Hippocampal formation (tissue), 2 donors: ENCODE data around the gene CD164.
"Not testable (repeated sequence)": the region's sequence is repeated elsewhere in the genome, so short reads cannot be mapped to it uniquely, and the experiment has no call there.

Experiments used
- DNase-seq, 2 donors: peaks; one replicate each; lab custom pipeline; 2025; lab: John Stamatoyannopoulos, UW

CD164 gene

GRCh38 chr6:109374326-109374892 lies 7.9 kb downstream of the CD164 start:
- no peak for DNase-seq

- DNase-seq: no peak
These were observed 8.5 kb downstream of the CD164 start for GRCh38 chr6:109373762-109374161.

GRCh38 chr6:109373331-109373730 lies 8.9 kb downstream of the CD164 start:
- DNase-seq: no peak

- DNase-seq: no peak
These were observed 10.1 kb downstream of the CD164 start for GRCh38 chr6:109372130-109372529.

- no peak for DNase-seq
These were observed 11.5 kb downstream of the CD164 start for GRCh38 chr6:109370792-109371191.

GRCh38 chr6:109370336-109370735 lies 11.9 kb downstream of the CD164 start:
- no peak for DNase-seq

GRCh38 chr6:109369728-109370127 lies 12.5 kb downstream of the CD164 start:
- DNase-seq: no peak

- DNase-seq: not testable (repeated sequence)
These were observed 17.7 kb downstream of the CD164 start for GRCh38 chr6:109364382-109365078.

GRCh38 chr6:109363753-109364152 lies 18.5 kb downstream of the CD164 start:
- no peak for DNase-seq

GRCh38 chr6:109362102-109362884 lies 20.0 kb downstream of the CD164 start:
- peak in 1 of 2 donors; percentile 21 for DNase-seq

- DNase-seq: no peak
These were observed 21.5 kb downstream of the CD164 start for GRCh38 chr6:109360791-109361190.

GRCh38 chr6:109360281-109360680 lies 22.0 kb downstream of the CD164 start:
- DNase-seq: no peak

- DNase-seq: no peak
These were observed 23.0 kb downstream of the CD164 start for GRCh38 chr6:109359248-109359647.

GRCh38 chr6:109358204-109358603 lies 24.1 kb downstream of the CD164 start:
- no peak for DNase-seq

GRCh38 chr6:109356237-109356636 lies 26.0 kb downstream of the CD164 start:
- no peak for DNase-seq

- no peak for DNase-seq
These were observed 30.8 kb downstream of the CD164 start for GRCh38 chr6:109351231-109352130.

- no peak for DNase-seq
These were observed 32.8 kb downstream of the CD164 start for GRCh38 chr6:109349419-109349987.

GRCh38 chr6:109348226-109348625 lies 34.0 kb downstream of the CD164 start:
- peak; percentile 21 to 24 for DNase-seq

- DNase-seq: no peak
These were observed 34.5 kb downstream of the CD164 start for GRCh38 chr6:109347779-109348178.

GRCh38 chr6:109345986-109346385 lies 36.3 kb downstream of the CD164 start:
- DNase-seq: no peak

GRCh38 chr6:109344226-109344625 lies 38.0 kb downstream of the CD164 start:
- DNase-seq: no peak

- DNase-seq: no peak
These were observed 38.7 kb downstream of the CD164 start for GRCh38 chr6:109343518-109343917.
